ENCODE measurements around the gene CHRNA3.

CHRNA3 gene

GRCh38 chr15:78636378-78636859 is 15.6 kb upstream of the CHRNA3 start:
- no peak for DNase-seq (ENCODE audit: low spot score)

- no peak for DNase-seq (ENCODE audit: low spot score)
Observed at GRCh38 chr15:78635346-78635745, 14.6 kb upstream of the CHRNA3 start.

GRCh38 chr15:78634210-78635145 is 13.7 kb upstream of the CHRNA3 start:
- no peak for DNase-seq (ENCODE audit: low spot score)

DNA sequence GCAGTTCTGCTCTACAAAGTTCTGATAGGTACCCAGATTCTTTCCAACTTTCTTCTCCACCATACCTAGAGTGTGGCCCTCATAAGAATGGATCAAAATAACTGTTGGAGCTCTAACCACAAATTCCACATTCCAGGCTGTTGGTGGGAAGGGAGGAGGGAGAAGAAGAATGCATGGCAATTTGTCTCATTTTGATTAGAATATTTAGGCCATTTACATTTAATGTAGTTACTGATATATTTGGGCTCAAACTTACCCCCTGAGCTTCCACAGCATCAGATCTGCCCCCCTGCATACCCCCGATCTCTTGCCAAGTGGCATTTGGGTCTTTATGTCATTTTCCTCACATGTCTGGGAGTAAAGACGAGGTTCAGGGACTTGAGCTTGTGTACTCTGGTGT is 12.6 kb upstream of the CHRNA3 start:
- DNase-seq (ENCODE audit: low spot score) = no peak

- no peak for DNase-seq (ENCODE audit: low spot score)
Observed at GRCh38 chr15:78630886-78631633, 10.3 kb upstream of the CHRNA3 start.

GRCh38 chr15:78629716-78630065 is 8.9 kb upstream of the CHRNA3 start:
- DNase-seq (ENCODE audit: low spot score) = no peak

DNA sequence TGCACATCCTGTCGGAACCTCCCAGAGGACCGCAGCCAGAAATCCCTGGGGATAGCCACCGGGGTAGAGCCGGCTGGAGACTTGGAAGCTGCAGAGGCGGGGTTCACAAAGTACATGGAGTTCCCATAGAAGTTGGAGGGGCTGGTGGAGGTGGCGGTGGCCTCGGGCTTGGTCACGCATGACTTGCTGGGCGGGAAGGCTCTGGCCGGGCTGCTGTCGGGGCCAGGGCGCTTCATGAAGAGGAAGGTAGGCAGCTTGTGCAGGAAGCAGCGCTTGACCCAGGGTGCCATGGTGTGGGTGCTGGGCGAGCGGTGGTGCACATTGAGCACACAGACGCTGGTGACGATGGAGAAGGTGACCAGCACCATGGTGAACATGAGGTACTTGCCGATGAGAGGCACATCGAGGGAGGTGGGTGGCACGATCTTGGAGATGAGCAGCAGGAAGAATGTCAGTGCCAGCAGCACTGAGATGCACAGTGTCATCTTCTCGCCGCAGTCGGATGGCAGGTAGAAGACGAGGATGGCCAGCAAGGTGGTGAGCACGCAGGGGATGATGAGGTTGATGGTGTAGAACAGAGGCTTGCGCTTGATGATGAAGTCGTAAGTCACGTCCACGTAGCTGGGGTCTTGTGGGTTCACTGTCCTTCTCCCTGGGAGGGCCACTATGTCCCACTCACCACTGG is 8.4 kb upstream of the CHRNA3 start:
- DNase-seq (ENCODE audit: low spot score) = no peak

GRCh38 chr15:78628227-78628626 is 7.4 kb upstream of the CHRNA3 start:
- DNase-seq (ENCODE audit: low spot score) = no peak

GRCh38 chr15:78627348-78627747 is 6.6 kb upstream of the CHRNA3 start:
- DNase-seq (ENCODE audit: low spot score) = no peak

DNA sequence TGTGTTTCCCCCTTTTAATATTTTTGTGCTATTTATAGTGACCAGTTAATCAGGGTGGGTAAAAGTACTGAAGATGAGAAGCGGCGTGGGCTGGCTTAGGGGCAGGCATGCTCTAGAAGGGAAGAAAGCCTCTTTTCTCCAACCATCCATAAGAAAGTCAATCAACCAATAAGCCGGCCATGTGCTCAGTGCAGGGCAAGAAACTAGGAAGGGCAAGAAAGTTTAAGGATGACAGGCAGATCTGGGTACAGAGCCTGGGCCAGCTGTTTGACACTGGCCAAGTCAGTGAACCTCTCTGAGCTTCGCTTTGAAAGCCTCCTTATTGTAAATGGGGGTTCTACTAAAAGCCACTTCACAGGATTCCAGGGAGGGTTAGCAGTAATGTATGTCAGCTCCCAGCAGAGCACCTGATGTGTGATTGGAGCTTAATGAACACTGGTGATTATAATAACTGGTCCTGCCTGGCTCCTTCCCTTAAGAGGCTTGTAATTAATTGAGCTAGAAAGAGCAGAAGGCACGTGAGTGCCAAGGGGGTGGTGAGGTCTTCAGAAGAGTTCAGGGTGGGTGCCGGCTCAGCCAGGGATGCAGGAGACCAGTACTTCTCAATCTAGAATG is 5.7 kb upstream of the CHRNA3 start:
- DNase-seq (ENCODE audit: low spot score) = no peak

GRCh38 chr15:78625606-78626280 is 4.9 kb upstream of the CHRNA3 start:
- no peak for DNase-seq (ENCODE audit: low spot score)

DNA sequence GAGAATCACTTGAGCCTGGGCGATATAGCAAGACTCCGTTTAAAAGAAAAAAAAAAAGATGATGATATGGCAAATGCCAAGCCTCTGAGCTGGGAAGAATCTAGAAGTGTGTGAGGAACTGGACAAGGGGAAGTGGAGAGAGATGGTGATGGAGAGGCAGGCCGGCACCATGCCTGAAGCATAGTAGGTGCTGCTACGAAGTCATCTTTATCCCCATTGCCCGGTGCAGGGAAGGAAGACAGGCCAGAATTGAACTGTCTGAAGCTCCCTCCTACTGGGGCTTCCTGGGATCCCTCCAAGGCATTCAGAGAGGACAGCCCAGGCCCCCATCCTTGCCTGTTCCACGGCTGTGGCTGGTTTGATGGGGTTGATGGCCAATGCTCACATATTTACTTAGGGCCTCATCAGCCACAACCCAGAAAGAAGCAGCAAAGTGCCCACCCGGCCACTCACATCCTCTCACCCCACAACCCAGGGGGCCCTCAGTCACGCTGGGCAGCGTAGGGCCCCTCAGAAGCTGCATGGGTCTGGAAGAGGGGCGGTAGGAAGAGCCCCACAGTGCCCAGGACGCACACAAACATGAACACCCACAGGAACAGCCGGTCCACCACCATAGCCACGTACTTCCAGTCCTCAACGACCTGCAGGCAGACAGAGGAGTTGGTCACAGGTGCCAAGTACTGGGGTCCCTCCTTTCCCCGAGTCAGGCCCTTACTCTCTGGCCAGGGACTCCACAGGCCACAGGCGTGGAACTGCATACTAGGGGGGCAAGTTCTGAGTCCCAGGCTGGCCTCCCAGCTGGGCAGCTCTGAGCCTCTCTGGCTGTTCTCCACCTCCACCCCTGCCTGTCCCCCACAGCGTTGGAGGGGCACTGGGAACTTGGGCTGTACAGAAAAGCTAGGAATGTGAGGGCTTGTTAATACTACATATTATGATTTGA is 4.1 kb upstream of the CHRNA3 start:
- DNase-seq (ENCODE audit: low spot score) = no peak

DNA sequence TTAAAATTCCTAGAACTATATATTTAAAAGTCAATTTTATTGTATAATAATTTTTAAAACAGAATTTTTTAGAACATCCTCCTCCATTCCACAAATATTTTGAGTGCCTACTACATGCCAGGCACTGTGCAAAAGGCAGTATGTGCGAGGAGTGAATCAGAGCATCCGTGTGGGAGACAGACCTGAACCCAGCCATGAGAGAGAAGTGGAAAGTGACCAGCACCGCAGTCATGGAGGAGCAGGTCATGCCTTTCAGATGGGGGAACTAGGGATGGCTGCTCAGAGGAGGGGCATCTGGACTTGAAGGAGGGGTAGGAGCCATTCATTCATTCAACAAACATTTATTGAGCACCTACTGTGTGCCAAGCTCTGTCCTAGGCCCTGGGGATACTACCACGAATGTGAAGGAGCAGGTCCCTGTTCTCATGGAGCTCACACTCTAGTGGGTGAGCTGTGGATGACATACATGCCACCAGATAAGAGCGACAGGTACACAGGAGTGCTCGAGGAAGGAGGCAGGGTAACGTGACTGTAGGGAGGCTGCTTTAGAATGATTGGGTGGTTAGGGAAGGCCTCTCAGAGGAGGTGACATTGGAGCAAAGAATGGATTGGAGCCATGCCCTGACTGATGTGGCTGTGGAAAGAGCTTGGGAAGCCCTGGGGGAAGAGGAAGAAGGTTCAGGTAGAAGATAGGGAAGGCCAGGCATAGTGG is 3.1 kb upstream of the CHRNA3 start:
- no peak for DNase-seq (ENCODE audit: low spot score)

DNA sequence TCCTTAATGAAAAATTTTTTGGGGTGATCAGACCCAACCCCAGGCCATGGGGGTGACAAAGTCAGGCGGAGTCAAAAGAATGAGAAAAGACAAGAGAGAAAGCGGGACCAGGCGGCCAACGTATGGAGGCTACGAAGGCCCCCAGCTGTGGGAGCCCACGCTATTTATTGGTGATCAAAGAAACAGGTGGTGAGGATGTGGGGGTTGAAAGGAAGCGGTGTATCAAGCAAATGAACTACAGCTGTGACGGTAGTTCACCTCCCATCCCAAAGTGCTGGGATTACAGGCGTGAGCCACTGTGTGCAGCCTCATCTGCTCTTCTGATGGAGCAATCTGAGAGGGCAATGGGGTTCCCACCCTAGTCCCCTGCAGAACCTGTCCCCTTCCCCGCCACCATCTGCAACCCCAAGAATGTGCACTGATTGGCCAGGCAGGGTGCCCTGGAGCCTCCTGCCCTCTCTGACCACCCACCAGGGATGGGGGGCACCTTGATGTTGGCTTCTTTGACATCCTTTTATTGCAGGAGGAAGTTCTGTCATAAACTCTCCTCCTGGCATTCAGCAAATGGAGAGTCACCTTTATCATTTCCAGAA is 1.1 kb upstream of the CHRNA3 start:
- DNase-seq (ENCODE audit: low spot score) = no peak

DNA sequence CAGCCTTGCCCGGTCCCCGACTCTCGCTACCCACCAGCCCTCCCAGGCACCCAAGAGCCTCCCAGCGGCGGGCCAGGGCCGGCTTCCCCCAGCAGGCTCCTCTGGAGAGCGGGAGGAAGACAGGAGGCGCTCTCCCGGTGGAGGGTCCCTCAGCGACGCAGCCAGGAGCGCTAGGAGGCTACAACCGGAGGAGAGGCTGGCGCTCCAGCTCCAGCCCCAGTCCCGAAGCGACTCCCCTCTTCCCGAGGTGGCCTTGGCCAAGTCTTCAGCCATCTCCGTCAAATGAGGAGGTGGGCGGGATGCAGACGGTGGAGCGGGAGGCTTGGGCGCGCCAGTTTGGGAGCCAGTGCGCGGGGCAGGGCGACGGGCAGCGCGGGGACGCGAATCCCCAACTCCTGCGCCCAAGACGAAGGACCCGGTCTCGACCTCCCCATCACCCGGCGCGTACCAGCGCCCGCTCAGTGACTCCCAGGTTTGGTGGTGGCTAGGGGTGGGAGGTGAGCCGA is 722 bp downstream of the CHRNA3 start:
- DNase-seq (ENCODE audit: low spot score) = no peak

DNA sequence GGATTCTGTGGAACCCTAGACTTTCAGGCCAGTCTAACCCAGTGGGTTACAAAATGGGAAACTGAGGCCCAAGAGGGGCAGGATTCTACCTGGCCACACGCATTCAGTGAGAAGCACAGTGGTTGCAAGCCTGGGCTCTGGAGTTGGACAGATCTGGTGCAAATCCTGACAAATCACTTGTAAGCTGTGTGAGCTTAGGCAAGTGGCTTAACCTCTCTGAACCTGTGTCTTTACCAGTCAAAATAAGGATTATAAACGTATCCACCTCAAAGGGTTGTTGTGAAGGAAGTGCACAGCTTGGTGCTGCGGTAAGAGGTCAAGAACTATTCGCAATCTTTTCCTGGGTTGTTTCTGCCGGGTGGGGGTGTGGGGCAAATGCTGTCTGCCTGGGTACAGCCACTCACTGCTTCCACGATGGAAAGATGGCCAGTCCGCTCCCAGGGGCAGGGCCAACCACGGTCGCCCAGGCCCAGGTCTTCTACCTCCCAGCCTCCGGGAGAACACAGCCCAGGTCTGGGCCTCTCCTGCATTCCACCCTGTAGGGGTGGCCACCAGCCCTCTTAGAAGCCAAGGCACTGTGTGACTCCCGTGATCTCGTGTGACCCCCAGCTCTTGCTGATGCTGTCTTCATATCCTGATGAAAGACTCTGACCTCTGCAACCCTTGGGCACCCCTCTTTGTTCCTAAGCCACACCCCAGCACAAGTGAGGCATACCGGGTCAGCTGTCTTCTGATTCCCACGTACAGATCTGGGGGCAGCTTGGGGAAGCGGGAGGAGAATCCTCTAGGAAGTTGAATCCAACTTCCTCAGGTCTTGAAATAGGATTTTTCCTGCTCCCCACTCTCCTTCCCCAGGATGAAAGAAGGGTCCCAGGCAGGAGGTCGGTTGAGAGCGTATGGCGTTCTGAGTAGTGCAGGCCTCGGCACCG is 1.5 kb downstream of the CHRNA3 start:
- DNase-seq (ENCODE audit: low spot score) = no peak

- DNase-seq (ENCODE audit: low spot score) = peak; percentile 87
Observed at GRCh38 chr15:78618490-78618934, 2.3 kb downstream of the CHRNA3 start.

DNA sequence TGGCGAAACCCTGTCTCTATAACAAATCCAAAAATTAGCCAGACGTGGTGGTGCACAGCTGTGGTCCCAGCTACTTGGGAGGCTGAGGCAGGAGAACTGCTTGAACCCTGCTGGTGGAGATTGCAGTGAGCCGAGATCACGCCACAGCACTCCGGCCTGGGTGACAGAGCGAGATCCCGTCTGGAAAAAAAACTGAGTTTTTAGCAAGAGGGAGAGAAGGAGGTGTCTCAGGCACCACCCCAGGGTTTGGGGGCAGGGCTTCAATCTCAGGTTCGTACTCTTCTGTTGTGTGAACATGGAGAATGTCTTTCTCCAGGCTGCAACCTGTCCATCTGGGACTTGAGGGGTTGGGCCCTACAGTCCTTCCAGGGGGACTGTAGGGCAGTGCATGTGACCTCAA is 2.7 kb downstream of the CHRNA3 start:
- DNase-seq (ENCODE audit: low spot score) = no peak
